Measurements from ENCODE around the gene LEPROT.
A peak's percentile ranks its signal among the peaks of the same experiment; 100 is the strongest.
"Not testable (repeated sequence)": the region's sequence is repeated elsewhere in the genome, so short reads cannot be mapped to it uniquely, and the experiment has no call there.

LEPROT gene, protein sequence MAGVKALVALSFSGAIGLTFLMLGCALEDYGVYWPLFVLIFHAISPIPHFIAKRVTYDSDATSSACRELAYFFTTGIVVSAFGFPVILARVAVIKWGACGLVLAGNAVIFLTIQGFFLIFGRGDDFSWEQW

DNA sequence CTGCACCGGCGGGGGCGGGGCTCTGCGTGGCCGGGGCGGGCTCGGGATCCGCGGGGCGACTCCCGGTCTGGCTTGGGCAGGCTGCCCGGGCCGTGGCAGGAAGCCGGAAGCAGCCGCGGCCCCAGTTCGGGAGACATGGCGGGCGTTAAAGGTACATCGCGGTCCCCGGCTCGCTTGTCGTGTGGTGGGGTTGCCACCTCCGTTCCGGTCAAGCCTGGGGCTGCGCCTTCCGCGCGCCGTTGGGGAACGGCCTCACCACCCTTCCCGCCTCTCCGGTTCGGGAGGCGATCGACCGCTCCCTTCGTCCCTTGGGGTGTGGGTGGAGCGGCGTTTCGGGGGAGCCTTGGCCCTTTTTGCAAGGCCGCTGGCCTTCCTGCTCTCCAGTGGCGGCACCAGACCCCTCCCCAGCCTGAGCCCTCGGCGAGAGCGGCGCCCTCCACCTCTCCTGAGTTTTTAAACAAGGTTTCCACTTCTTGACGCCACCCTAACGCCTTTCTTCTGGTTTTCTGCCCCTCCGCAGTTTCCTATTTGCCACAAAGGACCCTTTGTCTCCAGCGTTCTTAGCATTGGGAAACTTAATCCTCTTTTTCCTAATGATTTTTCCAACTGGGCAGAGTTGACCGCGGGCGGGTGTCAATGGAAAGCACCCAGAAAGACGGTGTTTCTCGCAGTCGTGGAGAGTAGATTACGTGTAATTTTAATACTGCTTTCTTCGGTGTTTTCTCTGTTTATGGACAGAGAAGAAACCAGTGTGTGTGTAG, at the start of gene LEPROT, which contains the start of gene LEPR:
TSS of gene LEPROT (plus strand) at position 79 of the 761 bp plus-strand sequence. CDS start at position 136, 57 bp downstream.
TSS of gene LEPR (plus strand) at position 79 of the 761 bp plus-strand sequence. CDS start 144,898 bp downstream, outside the sequence.
- DNase-seq (ENCODE audit: insufficient read length, low spot score) = no peak
- no peak for FAIRE-seq
- TF ChIP-seq CTCF (IDR thresholded peaks at IDR 0.05; ENCODE audit: insufficient read depth, missing control alignments) = no peak

DNA sequence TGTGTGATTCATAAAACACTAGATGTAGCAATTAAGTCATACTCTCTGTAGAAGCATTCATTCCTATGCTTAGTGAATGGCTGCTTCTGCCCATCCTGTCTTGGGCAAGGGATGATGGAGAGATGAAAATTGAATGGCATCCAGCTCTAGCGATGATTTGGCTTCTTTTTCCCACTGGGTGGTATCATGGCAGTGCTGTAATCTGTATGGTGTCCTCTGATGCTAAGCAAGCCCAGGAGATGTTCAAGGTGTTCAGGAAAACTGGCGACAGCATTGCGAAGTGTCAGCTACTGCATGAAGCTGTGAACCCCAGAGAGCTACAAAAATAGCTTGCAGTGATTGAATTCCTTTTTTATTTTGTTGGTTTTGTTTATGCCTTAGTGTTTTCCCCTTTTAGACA, 48.9 kb upstream of the LEPROT start:
- FAIRE-seq (no peak), DNase-seq (ENCODE audit: insufficient read length, low spot score) (no peak)
- TF ChIP-seq CTCF (IDR thresholded peaks at IDR 0.05; ENCODE audit: insufficient read depth, missing control alignments) = no peak

DNA sequence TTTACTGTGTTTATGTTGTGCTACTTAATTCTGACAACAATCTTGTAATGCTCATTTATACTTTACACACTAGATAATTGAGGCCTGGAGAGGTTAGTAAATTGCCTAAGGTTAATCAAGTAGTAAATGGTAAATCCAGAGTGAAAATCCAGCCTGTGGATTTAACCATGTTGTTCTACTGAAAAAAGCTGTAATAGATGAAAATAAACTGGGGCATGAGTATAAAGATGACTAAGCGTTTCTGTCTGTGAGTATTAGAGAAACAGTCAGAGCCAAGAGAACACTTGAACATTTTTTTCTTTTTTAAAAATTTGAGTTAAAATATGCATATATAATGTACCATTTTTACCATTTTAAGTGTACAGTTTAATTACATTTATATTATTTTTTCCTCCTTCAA, 47.9 kb upstream of the LEPROT start:
- FAIRE-seq = peak; percentile 85
- DNase-seq (ENCODE audit: insufficient read length, low spot score) = no peak
- no peak for TF ChIP-seq CTCF (IDR thresholded peaks at IDR 0.05; ENCODE audit: insufficient read depth, missing control alignments)

- no peak for TF ChIP-seq CTCF (IDR thresholded peaks at IDR 0.05; ENCODE audit: insufficient read depth, missing control alignments)
- no peak for FAIRE-seq
- DNase-seq (ENCODE audit: insufficient read length, low spot score) = no peak
These were observed 42.8 kb upstream of the LEPROT start for GRCh38 chr1:65377496-65378246.

DNA sequence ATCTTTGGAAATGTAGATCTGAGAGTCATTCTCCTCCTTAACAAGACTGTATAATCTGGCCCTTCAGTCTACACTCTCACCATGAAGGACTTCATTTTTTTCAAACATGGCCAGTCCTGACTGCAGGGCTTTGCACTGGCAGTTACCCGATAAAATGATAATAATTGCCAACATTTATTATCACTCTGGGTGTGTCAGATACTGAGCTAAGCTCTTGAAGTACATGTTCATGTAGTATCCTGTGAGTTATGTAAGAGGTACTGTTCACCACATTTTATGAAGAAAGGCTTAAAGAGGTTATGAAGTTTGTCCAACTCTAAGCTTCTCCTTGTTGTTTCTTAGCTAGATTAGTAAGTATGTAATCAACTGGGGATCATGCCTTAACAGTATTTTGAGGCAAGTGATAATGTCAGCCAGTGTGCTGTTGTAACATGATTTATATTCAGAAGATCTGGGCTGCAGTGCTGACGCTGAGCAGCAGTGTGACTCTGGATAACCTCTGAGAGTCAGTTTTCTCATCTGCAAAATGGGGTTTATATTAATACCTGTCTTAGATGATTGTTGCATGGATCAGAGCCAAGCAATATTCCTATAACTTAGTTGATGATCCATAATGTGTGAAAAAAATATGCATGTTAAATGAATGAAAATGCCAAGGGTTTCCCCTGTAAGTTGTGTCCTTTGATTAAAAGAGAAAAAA, 42.1 kb upstream of the LEPROT start:
- FAIRE-seq (no peak), DNase-seq (ENCODE audit: insufficient read length, low spot score) (no peak)
- no peak for TF ChIP-seq CTCF (IDR thresholded peaks at IDR 0.05; ENCODE audit: insufficient read depth, missing control alignments)

GRCh38 chr1:65384426-65384825, 36.0 kb upstream of the LEPROT start:
- FAIRE-seq; DNase-seq (ENCODE audit: insufficient read length, low spot score): not testable (repeated sequence)

DNA sequence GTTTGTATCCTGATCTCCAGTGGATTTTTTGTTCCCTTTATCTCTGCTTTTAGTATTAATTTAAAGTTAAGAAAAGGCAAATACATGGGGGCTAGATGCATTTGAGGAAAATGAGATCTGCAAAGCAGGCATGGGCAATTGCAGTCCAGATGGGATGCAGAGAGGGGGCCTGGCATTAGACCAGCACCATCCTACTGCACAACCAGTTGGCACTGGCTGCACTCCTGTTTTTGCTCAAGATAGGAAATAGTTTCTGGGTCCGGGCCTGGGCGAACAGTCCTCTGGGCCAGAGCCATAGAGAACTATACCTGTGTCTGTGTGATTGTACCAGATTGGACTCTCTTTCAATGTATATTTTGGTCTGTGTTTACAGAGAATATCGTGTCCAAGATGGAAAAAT, 34.0 kb upstream of the LEPROT start:
- TF ChIP-seq CTCF (IDR thresholded peaks at IDR 0.05; ENCODE audit: insufficient read depth, missing control alignments) = no peak
- DNase-seq (ENCODE audit: insufficient read length, low spot score) = no peak
- FAIRE-seq = no peak

Measured in D721Med (cell line).